Breast epithelium (tissue), 3 donors: Measurements from ENCODE around the gene SLC28A2.

Experiments
- POLR2A ChIP-seq: fragments of 450-650 bp; IDR thresholded peaks from one replicate; pipeline ENCODE4 v1.6.1; 2016; ENCODE audit warnings: antibody characterized with exemption, mild to moderate bottlenecking, moderate library complexity
- TF ChIP-seq, protein P1 (sequence below), 3 donors: fragments of 450-650 bp; IDR thresholded peaks; one replicate each; pipeline ENCODE4 v1.5.1; 2016 to 2017; ENCODE audit warnings: antibody characterized with exemption in 3 of 3, mild to moderate bottlenecking in 3 of 3, moderate library complexity in 3 of 3

DNA sequence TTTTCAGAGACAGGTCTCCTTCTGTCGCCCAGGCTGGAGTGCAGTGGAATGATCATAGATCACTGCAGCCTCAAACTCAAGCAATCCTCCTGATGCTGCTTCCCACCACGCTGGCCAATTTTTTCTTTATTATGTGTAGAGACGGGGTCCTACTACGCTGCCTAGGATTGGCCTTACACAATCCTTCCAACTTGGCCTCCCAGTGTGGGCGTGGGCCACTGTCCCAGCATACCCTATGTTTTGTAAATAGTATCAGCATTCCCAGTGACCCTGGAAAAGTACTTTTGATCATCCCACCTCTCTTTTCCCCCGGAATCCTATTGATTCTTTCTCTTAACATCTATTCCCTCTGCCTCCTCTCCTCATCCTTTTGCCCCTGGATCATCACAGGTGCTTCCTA lies 36.9 kb downstream of the SLC28A2 start:
- TF ChIP-seq POLR2A = no peak
- TF ChIP-seq, protein P1, sequence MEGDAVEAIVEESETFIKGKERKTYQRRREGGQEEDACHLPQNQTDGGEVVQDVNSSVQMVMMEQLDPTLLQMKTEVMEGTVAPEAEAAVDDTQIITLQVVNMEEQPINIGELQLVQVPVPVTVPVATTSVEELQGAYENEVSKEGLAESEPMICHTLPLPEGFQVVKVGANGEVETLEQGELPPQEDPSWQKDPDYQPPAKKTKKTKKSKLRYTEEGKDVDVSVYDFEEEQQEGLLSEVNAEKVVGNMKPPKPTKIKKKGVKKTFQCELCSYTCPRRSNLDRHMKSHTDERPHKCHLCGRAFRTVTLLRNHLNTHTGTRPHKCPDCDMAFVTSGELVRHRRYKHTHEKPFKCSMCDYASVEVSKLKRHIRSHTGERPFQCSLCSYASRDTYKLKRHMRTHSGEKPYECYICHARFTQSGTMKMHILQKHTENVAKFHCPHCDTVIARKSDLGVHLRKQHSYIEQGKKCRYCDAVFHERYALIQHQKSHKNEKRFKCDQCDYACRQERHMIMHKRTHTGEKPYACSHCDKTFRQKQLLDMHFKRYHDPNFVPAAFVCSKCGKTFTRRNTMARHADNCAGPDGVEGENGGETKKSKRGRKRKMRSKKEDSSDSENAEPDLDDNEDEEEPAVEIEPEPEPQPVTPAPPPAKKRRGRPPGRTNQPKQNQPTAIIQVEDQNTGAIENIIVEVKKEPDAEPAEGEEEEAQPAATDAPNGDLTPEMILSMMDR (IDR thresholded peaks at IDR 0.05) = no peak
